GM12865 (cell line): ENCODE results near the gene GLUD1.
"Not testable (repeated sequence)": the region's sequence is repeated elsewhere in the genome, so short reads cannot be mapped to it uniquely, and the experiment has no call there.

Experiments used
- DNase-seq: peaks from one replicate; pipeline ENCODE4 v3.0.0; 2010; ENCODE audit warnings: low read depth
- H3K4me3 ChIP-seq: 2 replicates; pipeline ENCODE4 v1.5.1; 2011; ENCODE audit warnings: mild to moderate bottlenecking, low read depth, low read length, control low read depth
- CTCF ChIP-seq: IDR thresholded peaks from 2 replicates; pipeline ENCODE4 v1.5.1; 2011; ENCODE audit warnings: low read length, control low read depth, low read depth, inconsistent platforms; ENCODE audit not compliant: insufficient read depth; ENCODE audit errors: missing control alignments

Gene GLUD1

GRCh38 chr10:87079106-87079836, 15.4 kb downstream of the GLUD1 start:
- TF ChIP-seq CTCF, result no peak
- no peak for DNase-seq

GRCh38 chr10:87076421-87076820, 18.2 kb downstream of the GLUD1 start:
- H3K4me3 ChIP-seq, DNase-seq: not testable (repeated sequence)

More at GRCh38 chr10:87079106-87079836, 15.4 kb downstream of the GLUD1 start:
- H3K4me3 ChIP-seq, result no peak overlapping the region

GRCh38 chr10:87072449-87072848, 22.2 kb downstream of the GLUD1 start:
- no peak for DNase-seq

GRCh38 chr10:87068281-87068680, 26.4 kb downstream of the GLUD1 start:
- no peak overlapping the region for H3K4me3 ChIP-seq
- no peak for DNase-seq
- no peak for TF ChIP-seq CTCF

More at GRCh38 chr10:87072449-87072848, 22.2 kb downstream of the GLUD1 start:
- no peak overlapping the region for H3K4me3 ChIP-seq
- TF ChIP-seq CTCF, result no peak

GRCh38 chr10:87066865-87067264, 27.8 kb downstream of the GLUD1 start:
- no peak for DNase-seq
- no peak for TF ChIP-seq CTCF
- H3K4me3 ChIP-seq, result no peak overlapping the region

GRCh38 chr10:87066178-87066577, 28.5 kb downstream of the GLUD1 start:
- no peak overlapping the region for H3K4me3 ChIP-seq
- no peak for DNase-seq
- TF ChIP-seq CTCF, result no peak

GRCh38 chr10:87064651-87065050, 30.0 kb downstream of the GLUD1 start:
- no peak for DNase-seq
- no peak overlapping the region for H3K4me3 ChIP-seq
- TF ChIP-seq CTCF, result no peak
